WTC11 (cell line): ENCODE data around the gene CXCL5. TPM values are rescaled to one million over a fixed set of nuclear protein-coding genes. Genes with fewer than 3 reads are reported as not detected.

Source experiments
- ATAC-seq: fragments of 200-7000 bp; cut with Tn5 transposase; 2 replicates; pipeline ENCODE4 v1.10.0; 2021; ENCODE audit warnings: mild to moderate bottlenecking, moderate library complexity
- CTCF ChIA-PET: fragments of 300-600 bp; sonication (Branson Sonifier 250); formaldehyde crosslinking; loops from one replicate; lab custom pipeline; 2021; ENCODE audit warnings: antibody characterized with exemption; lab: Charles Lee
- POLR2A ChIA-PET: fragments of 350-600 bp; sonication (Branson Sonifier 250); formaldehyde crosslinking; loops from one replicate; lab custom pipeline; 2021; ENCODE audit warnings: antibody characterized with exemption; lab: Charles Lee
- DNase-seq: peaks from one replicate; pipeline ENCODE4 v3.0.0; 2021; ENCODE audit warnings: low spot score
- H3K27ac Mint-ChIP-seq: 2 replicates; pipeline ENCODE4 v1.8.0; 2021; ENCODE audit warnings: mixed read lengths
- H3K27me3 Mint-ChIP-seq: 2 replicates; pipeline ENCODE4 v1.8.0; 2021; ENCODE audit warnings: low read depth, mild to moderate bottlenecking, moderate library complexity, mixed read lengths
- H3K36me3 Mint-ChIP-seq: 2 replicates; pipeline ENCODE4 v1.8.0; 2021; ENCODE audit warnings: mixed read lengths
- H3K4me1 Mint-ChIP-seq: 2 replicates; pipeline ENCODE4 v1.8.0; 2022; ENCODE audit warnings: mixed read lengths
- H3K4me3 Mint-ChIP-seq: 2 replicates; pipeline ENCODE4 v1.8.0; 2021; ENCODE audit warnings: mild to moderate bottlenecking, moderate library complexity, mixed read lengths
- H3K9me3 Mint-ChIP-seq: 2 replicates; pipeline ENCODE4 v1.8.0; 2021; ENCODE audit warnings: mixed read lengths
- ATF1 ChIP-seq: sonication (generic); formaldehyde crosslinking; IDR thresholded peaks from 2 replicates; pipeline ENCODE4 v1.8.1; 2023; ENCODE audit warnings: mild to moderate bottlenecking, moderate library complexity, missing genetic modification reagents
- CTCF ChIP-seq: fragments of 200-600 bp; IDR thresholded peaks from 2 replicates; pipeline ENCODE4 v1.8.0; 2022; ENCODE audit warnings: antibody characterized with exemption
- E2F1 ChIP-seq: sonication (generic); formaldehyde crosslinking; IDR thresholded peaks from 2 replicates; pipeline ENCODE4 v1.8.0; 2022; ENCODE audit warnings: mild to moderate bottlenecking, missing genetic modification reagents
- ESRRA ChIP-seq: sonication (generic); formaldehyde crosslinking; IDR thresholded peaks from 2 replicates; pipeline ENCODE4 v1.8.1; 2022; ENCODE audit warnings: mild to moderate bottlenecking, missing genetic modification reagents, borderline replicate concordance
- FOXP1 ChIP-seq: sonication (generic); formaldehyde crosslinking; IDR thresholded peaks from 2 replicates; pipeline ENCODE4 v1.8.0; 2022; ENCODE audit warnings: missing genetic modification reagents, mild to moderate bottlenecking, moderate library complexity, borderline replicate concordance
- GABPB1 ChIP-seq: sonication (generic); formaldehyde crosslinking; IDR thresholded peaks from 2 replicates; pipeline ENCODE4 v1.8.1; 2023; ENCODE audit warnings: mild to moderate bottlenecking, missing genetic modification reagents
- HMGA2 ChIP-seq: fragments of 250-450 bp; sonication (Bioruptor Pico); IDR thresholded peaks from 2 replicates; pipeline ENCODE4 v1.4.0; 2021; ENCODE audit warnings: mild to moderate bottlenecking, moderate library complexity
- KAT7 ChIP-seq: sonication (generic); formaldehyde crosslinking; IDR thresholded peaks from 2 replicates; pipeline ENCODE4 v1.8.1; 2023; ENCODE audit warnings: missing genetic modification reagents, mild to moderate bottlenecking, borderline replicate concordance
- PRRX2 ChIP-seq: fragments of 250-450 bp; sonication (Bioruptor Pico); IDR thresholded peaks from 2 replicates; pipeline ENCODE4 v1.8.0; 2021; ENCODE audit warnings: mild to moderate bottlenecking
- RORB ChIP-seq: fragments of 250-450 bp; sonication (Bioruptor Pico); IDR thresholded peaks from 2 replicates; pipeline ENCODE4 v1.9.0; 2021; ENCODE audit warnings: mild to moderate bottlenecking
- SOX15 ChIP-seq: fragments of 250-450 bp; sonication (Bioruptor Pico); IDR thresholded peaks from 2 replicates; pipeline ENCODE4 v1.9.0; 2021; ENCODE audit warnings: mild to moderate bottlenecking
- ZBTB43 ChIP-seq: sonication (generic); formaldehyde crosslinking; IDR thresholded peaks from 2 replicates; pipeline ENCODE4 v1.8.1; 2023; ENCODE audit warnings: mild to moderate bottlenecking, missing genetic modification reagents
- ZNF317 ChIP-seq: sonication (generic); formaldehyde crosslinking; IDR thresholded peaks from 2 replicates; pipeline ENCODE4 v1.8.1; 2023; ENCODE audit warnings: low read depth, mild to moderate bottlenecking, moderate library complexity, missing genetic modification reagents, borderline replicate concordance
- total RNA-seq: library from RNA; stranded (reverse); gene quantifications from 3 replicates; pipeline ENCODE4 v1.2.3, GENCODE V29; 2021
- TF ChIP-seq, protein P1 (sequence below): sonication (generic); formaldehyde crosslinking; IDR thresholded peaks from 2 replicates; pipeline ENCODE4 v1.8.1; 2023; ENCODE audit warnings: mild to moderate bottlenecking, missing genetic modification reagents
- TF ChIP-seq, protein P2 (sequence below): sonication (generic); formaldehyde crosslinking; IDR thresholded peaks from 2 replicates; pipeline ENCODE4 v1.8.0; 2022; ENCODE audit warnings: missing genetic modification reagents
- TF ChIP-seq, protein P3 (sequence below): sonication (generic); formaldehyde crosslinking; IDR thresholded peaks from 2 replicates; pipeline ENCODE4 v1.8.0; 2023; ENCODE audit warnings: mild to moderate bottlenecking, missing genetic modification reagents

The CXCL5 gene
- total RNA-seq, 1 experiment from 2014 or later: 3.6 TPM

- TF ChIP-seq, protein P1, sequence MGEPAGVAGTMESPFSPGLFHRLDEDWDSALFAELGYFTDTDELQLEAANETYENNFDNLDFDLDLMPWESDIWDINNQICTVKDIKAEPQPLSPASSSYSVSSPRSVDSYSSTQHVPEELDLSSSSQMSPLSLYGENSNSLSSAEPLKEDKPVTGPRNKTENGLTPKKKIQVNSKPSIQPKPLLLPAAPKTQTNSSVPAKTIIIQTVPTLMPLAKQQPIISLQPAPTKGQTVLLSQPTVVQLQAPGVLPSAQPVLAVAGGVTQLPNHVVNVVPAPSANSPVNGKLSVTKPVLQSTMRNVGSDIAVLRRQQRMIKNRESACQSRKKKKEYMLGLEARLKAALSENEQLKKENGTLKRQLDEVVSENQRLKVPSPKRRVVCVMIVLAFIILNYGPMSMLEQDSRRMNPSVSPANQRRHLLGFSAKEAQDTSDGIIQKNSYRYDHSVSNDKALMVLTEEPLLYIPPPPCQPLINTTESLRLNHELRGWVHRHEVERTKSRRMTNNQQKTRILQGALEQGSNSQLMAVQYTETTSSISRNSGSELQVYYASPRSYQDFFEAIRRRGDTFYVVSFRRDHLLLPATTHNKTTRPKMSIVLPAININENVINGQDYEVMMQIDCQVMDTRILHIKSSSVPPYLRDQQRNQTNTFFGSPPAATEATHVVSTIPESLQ (CRISPR knock-in tag): no peak
- TF ChIP-seq ATF1 (CRISPR knock-in tag): no peak
- TF ChIP-seq GABPB1: no peak
- TF ChIP-seq, protein P2, sequence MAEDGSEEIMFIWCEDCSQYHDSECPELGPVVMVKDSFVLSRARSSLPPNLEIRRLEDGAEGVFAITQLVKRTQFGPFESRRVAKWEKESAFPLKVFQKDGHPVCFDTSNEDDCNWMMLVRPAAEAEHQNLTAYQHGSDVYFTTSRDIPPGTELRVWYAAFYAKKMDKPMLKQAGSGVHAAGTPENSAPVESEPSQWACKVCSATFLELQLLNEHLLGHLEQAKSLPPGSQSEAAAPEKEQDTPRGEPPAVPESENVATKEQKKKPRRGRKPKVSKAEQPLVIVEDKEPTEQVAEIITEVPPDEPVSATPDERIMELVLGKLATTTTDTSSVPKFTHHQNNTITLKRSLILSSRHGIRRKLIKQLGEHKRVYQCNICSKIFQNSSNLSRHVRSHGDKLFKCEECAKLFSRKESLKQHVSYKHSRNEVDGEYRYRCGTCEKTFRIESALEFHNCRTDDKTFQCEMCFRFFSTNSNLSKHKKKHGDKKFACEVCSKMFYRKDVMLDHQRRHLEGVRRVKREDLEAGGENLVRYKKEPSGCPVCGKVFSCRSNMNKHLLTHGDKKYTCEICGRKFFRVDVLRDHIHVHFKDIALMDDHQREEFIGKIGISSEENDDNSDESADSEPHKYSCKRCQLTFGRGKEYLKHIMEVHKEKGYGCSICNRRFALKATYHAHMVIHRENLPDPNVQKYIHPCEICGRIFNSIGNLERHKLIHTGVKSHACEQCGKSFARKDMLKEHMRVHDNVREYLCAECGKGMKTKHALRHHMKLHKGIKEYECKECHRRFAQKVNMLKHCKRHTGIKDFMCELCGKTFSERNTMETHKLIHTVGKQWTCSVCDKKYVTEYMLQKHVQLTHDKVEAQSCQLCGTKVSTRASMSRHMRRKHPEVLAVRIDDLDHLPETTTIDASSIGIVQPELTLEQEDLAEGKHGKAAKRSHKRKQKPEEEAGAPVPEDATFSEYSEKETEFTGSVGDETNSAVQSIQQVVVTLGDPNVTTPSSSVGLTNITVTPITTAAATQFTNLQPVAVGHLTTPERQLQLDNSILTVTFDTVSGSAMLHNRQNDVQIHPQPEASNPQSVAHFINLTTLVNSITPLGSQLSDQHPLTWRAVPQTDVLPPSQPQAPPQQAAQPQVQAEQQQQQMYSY: no peak
- no peak for TF ChIP-seq ESRRA (CRISPR knock-in tag)
- TF ChIP-seq HMGA2 (CRISPR knock-in tag): no peak
- TF ChIP-seq CTCF: no peak
- TF ChIP-seq ZBTB43 (CRISPR knock-in tag): no peak
- no peak for TF ChIP-seq RORB (CRISPR knock-in tag)
- TF ChIP-seq E2F1: no peak
- no peak for TF ChIP-seq FOXP1
- no peak for TF ChIP-seq SOX15 (CRISPR knock-in tag)
These were observed 47.3 kb upstream of the CXCL5 start (continued) for GRCh38 chr4:74045772-74046171.

GRCh38 chr4:74045247-74045646 lies 46.8 kb upstream of the CXCL5 start:
- TF ChIP-seq ATF1 (CRISPR knock-in tag): no peak
- no peak for TF ChIP-seq KAT7 (CRISPR knock-in tag)
- TF ChIP-seq, protein P3, sequence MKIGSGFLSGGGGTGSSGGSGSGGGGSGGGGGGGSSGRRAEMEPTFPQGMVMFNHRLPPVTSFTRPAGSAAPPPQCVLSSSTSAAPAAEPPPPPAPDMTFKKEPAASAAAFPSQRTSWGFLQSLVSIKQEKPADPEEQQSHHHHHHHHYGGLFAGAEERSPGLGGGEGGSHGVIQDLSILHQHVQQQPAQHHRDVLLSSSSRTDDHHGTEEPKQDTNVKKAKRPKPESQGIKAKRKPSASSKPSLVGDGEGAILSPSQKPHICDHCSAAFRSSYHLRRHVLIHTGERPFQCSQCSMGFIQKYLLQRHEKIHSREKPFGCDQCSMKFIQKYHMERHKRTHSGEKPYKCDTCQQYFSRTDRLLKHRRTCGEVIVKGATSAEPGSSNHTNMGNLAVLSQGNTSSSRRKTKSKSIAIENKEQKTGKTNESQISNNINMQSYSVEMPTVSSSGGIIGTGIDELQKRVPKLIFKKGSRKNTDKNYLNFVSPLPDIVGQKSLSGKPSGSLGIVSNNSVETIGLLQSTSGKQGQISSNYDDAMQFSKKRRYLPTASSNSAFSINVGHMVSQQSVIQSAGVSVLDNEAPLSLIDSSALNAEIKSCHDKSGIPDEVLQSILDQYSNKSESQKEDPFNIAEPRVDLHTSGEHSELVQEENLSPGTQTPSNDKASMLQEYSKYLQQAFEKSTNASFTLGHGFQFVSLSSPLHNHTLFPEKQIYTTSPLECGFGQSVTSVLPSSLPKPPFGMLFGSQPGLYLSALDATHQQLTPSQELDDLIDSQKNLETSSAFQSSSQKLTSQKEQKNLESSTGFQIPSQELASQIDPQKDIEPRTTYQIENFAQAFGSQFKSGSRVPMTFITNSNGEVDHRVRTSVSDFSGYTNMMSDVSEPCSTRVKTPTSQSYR (CRISPR knock-in tag): no peak
- TF ChIP-seq ZBTB43 (CRISPR knock-in tag): no peak
- TF ChIP-seq PRRX2 (CRISPR knock-in tag): no peak
- no peak for TF ChIP-seq ZNF317 (CRISPR knock-in tag)
- TF ChIP-seq, all 79 proteins: peak for 0
- ChIA-PET POLR2A (no interaction called here), CTCF (no interaction called here)
- Mint-ChIP-seq H3K4me1 (peaks cover 9% of the 10 kb centered on the region), H3K27me3 (no peaks in the 10 kb centered on the region), H3K27ac (no peak overlapping the region), H3K9me3 (peaks cover 27% of the 10 kb centered on the region), H3K36me3 (peaks cover 12% of the 10 kb centered on the region), H3K4me3 (no peak overlapping the region)
- DNase-seq: no peak
- ATAC-seq: no peak
